Glutamatergic neuron (in vitro differentiated cells): ENCODE results near the gene ACVR1B. TPM values are rescaled to one million over a fixed set of nuclear protein-coding genes. Genes with fewer than 3 reads are reported as not detected.

Source experiments
- DNase-seq: peaks from one replicate; pipeline ENCODE4 v3.0.0; 2022
- H3K27ac Mint-ChIP-seq: one replicate; pipeline ENCODE4 v1.8.0; 2020; ENCODE audit warnings: mild to moderate bottlenecking, mixed read lengths, inconsistent platforms; ENCODE audit not compliant: unreplicated experiment
- H3K27me3 Mint-ChIP-seq: one replicate; pipeline ENCODE4 v1.8.0; 2020; ENCODE audit warnings: mild to moderate bottlenecking, moderate library complexity, mixed read lengths, inconsistent platforms; ENCODE audit not compliant: unreplicated experiment
- H3K36me3 Mint-ChIP-seq: one replicate; pipeline ENCODE4 v1.8.0; 2020; ENCODE audit warnings: mild to moderate bottlenecking, mixed read lengths, inconsistent platforms; ENCODE audit not compliant: unreplicated experiment
- H3K4me1 Mint-ChIP-seq: one replicate; pipeline ENCODE4 v1.8.0; 2020; ENCODE audit warnings: mild to moderate bottlenecking, low read depth, mixed read lengths, inconsistent platforms; ENCODE audit not compliant: unreplicated experiment
- H3K4me3 Mint-ChIP-seq: one replicate; pipeline ENCODE4 v1.8.0; 2020; ENCODE audit warnings: mild to moderate bottlenecking, mixed read lengths, inconsistent platforms; ENCODE audit not compliant: unreplicated experiment
- H3K9me3 Mint-ChIP-seq: one replicate; pipeline ENCODE4 v1.8.0; 2020; ENCODE audit warnings: mild to moderate bottlenecking, moderate library complexity, mixed read lengths, inconsistent platforms; ENCODE audit not compliant: unreplicated experiment
- CTCF ChIP-seq: fragments of 200-600 bp; sonication (generic); IDR thresholded peaks from one replicate; pipeline ENCODE4 v1.5.0; 2021; ENCODE audit not compliant: partially characterized antibody, unreplicated experiment
- total RNA-seq: library from RNA; stranded (reverse); fragmentation: NEBNext Ultra II Directional; extraction: Animal tissue kit (Norgen Biotek cat#: 25700); gene quantifications from one replicate; pipeline ENCODE4 v1.2.1, GENCODE V29; 2021; ENCODE audit not compliant: unreplicated experiment

ACVR1B gene
- total RNA-seq, 1 donor from 2014 or later, result 50.2 TPM

DNA sequence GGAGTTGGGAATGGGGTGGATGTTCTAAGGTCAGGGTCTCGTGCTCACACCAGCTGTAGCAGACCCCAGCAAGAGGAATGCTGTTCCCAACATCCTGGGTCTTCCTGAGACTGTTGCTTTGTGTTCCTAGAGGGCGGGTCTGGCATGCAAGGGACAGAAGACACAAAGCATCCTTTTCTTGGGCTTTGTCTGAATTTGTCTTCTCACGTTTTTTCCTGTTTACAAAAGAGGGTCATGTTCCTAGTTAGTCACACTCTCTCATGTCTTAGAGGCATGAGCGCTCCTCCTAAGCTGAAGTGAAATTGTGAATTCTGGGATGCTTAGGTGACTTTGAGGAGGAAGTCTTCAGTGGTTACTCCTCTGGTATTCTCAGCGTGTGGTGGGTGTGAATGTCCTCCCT is 45.6 kb downstream of the ACVR1B start:
- no peak overlapping the region for H3K4me3 Mint-ChIP-seq
- TF ChIP-seq CTCF, result no peak
- H3K4me1 Mint-ChIP-seq, result peaks cover 18% of the 10 kb centered on the region
- DNase-seq, result no peak
- H3K9me3 Mint-ChIP-seq, result no peaks in the 10 kb centered on the region
- H3K27me3 Mint-ChIP-seq, result peaks cover 6% of the 10 kb centered on the region
- no peak overlapping the region for H3K27ac Mint-ChIP-seq
- peaks cover 5% of the 10 kb centered on the region for H3K36me3 Mint-ChIP-seq

DNA sequence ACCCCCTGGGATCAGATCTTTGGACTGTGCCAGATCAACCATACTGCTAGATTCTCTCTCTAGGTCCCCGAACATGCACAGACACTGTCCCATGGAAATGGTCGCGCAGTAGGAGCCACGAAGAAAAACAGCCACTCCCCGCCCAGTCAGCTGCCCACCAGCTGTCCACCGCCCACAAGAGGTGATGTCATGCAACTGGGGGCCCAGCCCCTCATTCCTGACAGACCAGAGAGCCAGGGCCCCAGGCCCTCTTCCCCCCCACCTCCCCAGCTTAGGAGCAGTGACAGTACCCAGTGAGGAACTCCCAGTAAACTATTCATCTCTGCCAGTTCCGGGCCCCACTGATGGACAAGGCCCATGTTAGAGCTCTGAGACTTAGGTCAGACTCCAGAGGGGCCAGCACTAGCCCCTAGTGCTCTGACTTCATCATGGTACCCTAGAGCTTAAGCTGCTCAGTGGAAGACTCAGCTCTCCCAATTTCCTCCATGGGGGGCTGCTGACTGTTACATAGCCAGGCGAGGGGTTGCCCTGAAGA is 51.6 kb downstream of the ACVR1B start:
- peaks cover 38% of the 10 kb centered on the region for H3K4me1 Mint-ChIP-seq
- peak overlapping the region; percentile 31 for H3K27ac Mint-ChIP-seq
- H3K36me3 Mint-ChIP-seq, result peaks cover 9% of the 10 kb centered on the region
- H3K27me3 Mint-ChIP-seq, result peaks cover 12% of the 10 kb centered on the region
- peaks cover 11% of the 10 kb centered on the region for H3K9me3 Mint-ChIP-seq
- no peak for TF ChIP-seq CTCF
- no peak for DNase-seq
- peak overlapping the region; percentile 28 for H3K4me3 Mint-ChIP-seq

DNA sequence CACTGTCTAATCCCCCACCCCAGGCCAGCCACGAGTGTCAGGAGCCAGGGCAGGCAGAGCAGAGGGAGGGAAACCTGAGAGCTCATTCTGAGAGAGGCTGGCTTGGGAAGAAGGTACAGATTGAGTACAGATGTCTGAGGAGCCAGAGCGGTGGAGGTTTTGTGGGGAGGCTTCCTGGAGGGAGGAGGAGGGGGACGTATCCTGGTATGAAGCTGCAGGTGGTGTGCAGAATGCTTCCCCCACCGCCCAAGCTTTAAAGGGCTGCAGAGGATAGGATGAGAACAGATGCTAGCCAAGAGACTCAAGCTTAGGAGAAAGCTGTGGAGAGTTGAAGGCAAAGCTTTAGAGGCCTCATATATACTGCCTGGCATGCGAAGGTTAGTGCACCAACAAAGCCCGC is 52.1 kb downstream of the ACVR1B start:
- Mint-ChIP-seq H3K36me3 (peaks cover 9% of the 10 kb centered on the region), H3K4me1 (peaks cover 40% of the 10 kb centered on the region), H3K9me3 (peaks cover 11% of the 10 kb centered on the region), H3K27ac (peak overlapping the region; percentile 31), H3K27me3 (peaks cover 12% of the 10 kb centered on the region), H3K4me3 (peak overlapping the region; percentile 20)
- no peak for TF ChIP-seq CTCF
- no peak for DNase-seq

DNA sequence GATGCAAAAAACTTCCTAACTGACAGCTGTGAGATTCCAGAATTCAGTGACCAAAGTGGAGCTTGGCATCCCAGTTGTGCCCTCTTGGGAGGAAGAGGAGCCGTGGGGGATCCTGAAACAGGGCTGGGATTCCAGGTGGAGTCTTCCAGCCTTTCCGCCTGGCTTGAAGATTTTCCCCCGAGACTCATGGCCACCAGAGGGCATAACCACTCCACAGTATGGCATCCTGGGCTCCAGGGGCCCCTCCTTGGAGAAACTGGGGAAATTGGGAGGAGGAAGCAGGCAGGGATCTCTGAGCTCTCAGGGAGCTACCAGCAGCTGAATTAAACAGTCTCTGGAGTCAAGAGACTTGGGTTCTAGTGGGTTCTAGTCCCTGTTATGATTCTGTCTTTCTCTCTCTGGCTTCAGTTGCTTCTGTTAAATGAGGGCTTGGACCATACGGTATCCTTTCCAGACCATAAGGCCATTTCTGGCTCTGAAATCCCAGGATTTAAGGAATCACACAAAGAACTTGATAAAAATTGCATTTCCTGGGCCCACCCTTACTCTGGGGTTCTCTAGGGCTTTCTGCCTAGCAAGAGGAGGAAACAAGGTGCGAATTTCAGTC is 52.6 kb downstream of the ACVR1B start:
- H3K27ac Mint-ChIP-seq, result no peak overlapping the region
- peaks cover 40% of the 10 kb centered on the region for H3K4me1 Mint-ChIP-seq
- no peak for DNase-seq
- H3K9me3 Mint-ChIP-seq, result peaks cover 11% of the 10 kb centered on the region
- H3K4me3 Mint-ChIP-seq, result peak overlapping the region; percentile 18
- peaks cover 9% of the 10 kb centered on the region for H3K36me3 Mint-ChIP-seq
- no peak for TF ChIP-seq CTCF
- peaks cover 12% of the 10 kb centered on the region for H3K27me3 Mint-ChIP-seq

DNA sequence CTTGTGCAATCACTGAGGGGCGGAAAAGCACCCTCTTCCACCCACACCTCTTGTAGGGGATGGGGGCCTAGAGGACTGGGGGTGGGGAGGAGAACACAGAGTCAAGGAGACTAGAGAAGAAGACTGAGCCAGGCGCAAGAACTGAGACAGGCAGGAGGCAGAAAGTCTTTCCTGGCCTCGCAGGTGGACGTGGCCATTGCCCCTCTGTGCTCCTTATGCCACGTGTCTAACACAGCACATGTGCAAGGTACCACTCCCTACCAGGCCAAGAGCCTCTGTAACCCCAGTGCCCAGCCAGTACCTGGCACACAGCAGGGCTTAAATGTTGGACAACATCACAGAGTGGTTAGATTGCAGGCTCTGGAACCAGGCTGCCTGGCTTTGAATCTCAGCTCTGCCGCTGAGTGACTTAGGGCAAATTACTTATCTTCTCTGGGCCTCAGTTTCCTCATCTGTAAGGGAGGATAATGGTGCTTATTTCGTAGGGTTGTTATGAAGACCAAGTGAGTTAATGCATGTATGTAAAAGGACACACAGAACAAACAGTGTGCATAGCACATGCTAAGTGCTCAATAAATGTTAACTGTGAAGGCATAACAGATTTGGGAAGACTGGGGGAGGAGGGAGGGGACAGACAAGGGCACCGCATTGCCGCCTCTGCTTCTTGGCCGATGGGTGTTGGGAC is 53.9 kb downstream of the ACVR1B start:
- Mint-ChIP-seq H3K9me3 (peaks cover 11% of the 10 kb centered on the region), H3K27ac (peak overlapping the region; percentile 64), H3K36me3 (peaks cover 4% of the 10 kb centered on the region), H3K4me3 (peak overlapping the region; percentile 92), H3K4me1 (peaks cover 41% of the 10 kb centered on the region), H3K27me3 (peaks cover 12% of the 10 kb centered on the region)
- DNase-seq, result no peak
- TF ChIP-seq CTCF, result no peak
